ENCODE data around the gene ACLY. TPM values are rescaled to one million over a fixed set of nuclear protein-coding genes. Genes with fewer than 3 reads are reported as not detected.
A peak's percentile ranks its signal among the peaks of the same experiment; 100 is the strongest.

ACLY gene
- total and polyA plus RNA-seq, 2 of the 13 experiments (the other 11 are each of a cell fraction or from before 2014, with no cell fraction given) = 111 to 218 TPM

GRCh38 chr17:41959336-41960095, 40.8 kb upstream of the ACLY start (continued):
- TF ChIP-seq KAT8 (CRISPR knock-in tag; IDR thresholded peaks at IDR 0.05) (no peak; the same call in 1 of the 2 replicates), HMG20B (CRISPR knock-in tag; conservative IDR thresholded peaks at IDR 0.05) (0 out of 2 replicates have a peak, but pooled peaks have one; percentile 43), ZNF205 (CRISPR knock-in tag; IDR thresholded peaks at IDR 0.05) (no peak), HOXA7 (CRISPR knock-in tag; IDR thresholded peaks at IDR 0.05) (no peak), ZKSCAN8 (CRISPR knock-in tag; IDR thresholded peaks at IDR 0.05; ENCODE audit: borderline replicate concordance) (peak; percentile 31; the same call in 1 of the 2 replicates), AHDC1 (CRISPR knock-in tag; IDR thresholded peaks at IDR 0.05; ENCODE audit: borderline replicate concordance) (no peak), NCOR1 (IDR thresholded peaks at IDR 0.05; ENCODE audit: borderline replicate concordance, low read length) (no peak), REL (CRISPR knock-in tag; conservative IDR thresholded peaks at IDR 0.05) (no peak), HDAC2 (CRISPR knock-in tag; IDR thresholded peaks at IDR 0.05) (peak; percentile 22; the same call in 1 of the 2 replicates), HOXA5 (CRISPR knock-in tag; IDR thresholded peaks at IDR 0.05) (peak; percentile 60; the same call in 1 of the 2 replicates), SMARCC2 (IDR thresholded peaks at IDR 0.05) (no peak), EED (CRISPR knock-in tag; IDR thresholded peaks at IDR 0.05) (peak; percentile 90), POLR2AphosphoS2 (IDR thresholded peaks at IDR 0.05; ENCODE audit: low read depth, low read length) (no peak), ZSCAN31 (CRISPR knock-in tag; IDR thresholded peaks at IDR 0.05; ENCODE audit: low read depth) (peak; percentile 82), NFKBIZ (CRISPR knock-in tag; IDR thresholded peaks at IDR 0.05) (peak; percentile 48; the same call in 1 of the 2 replicates), ZNF547 (CRISPR knock-in tag; IDR thresholded peaks at IDR 0.05) (no peak; the same call in 1 of the 2 replicates), ZBTB20 (CRISPR knock-in tag; IDR thresholded peaks at IDR 0.05; ENCODE audit: borderline replicate concordance, low read depth) (peak; percentile 36; the same call in 1 of the 2 replicates), PCBP1 (IDR thresholded peaks at IDR 0.05; ENCODE audit: borderline replicate concordance, low read depth, low read length) (no peak), ZNF879 (CRISPR knock-in tag; IDR thresholded peaks at IDR 0.05) (0 out of 2 replicates have a peak, but pooled peaks have one; percentile 60), ZNF792 (CRISPR knock-in tag; IDR thresholded peaks at IDR 0.05) (peak; percentile 42; the same call in 1 of the 2 replicates), MEIS2 (CRISPR knock-in tag; IDR thresholded peaks at IDR 0.05) (no peak), ZNF292 (CRISPR knock-in tag; IDR thresholded peaks at IDR 0.05; ENCODE audit: borderline replicate concordance, low read depth) (0 out of 2 replicates have a peak, but pooled peaks have one; percentile 70)
- TF ChIP-seq, protein P1, sequence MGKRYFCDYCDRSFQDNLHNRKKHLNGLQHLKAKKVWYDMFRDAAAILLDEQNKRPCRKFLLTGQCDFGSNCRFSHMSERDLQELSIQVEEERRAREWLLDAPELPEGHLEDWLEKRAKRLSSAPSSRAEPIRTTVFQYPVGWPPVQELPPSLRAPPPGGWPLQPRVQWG (CRISPR knock-in tag; IDR thresholded peaks at IDR 0.05; ENCODE audit: borderline replicate concordance, low read depth) = no peak
- TF ChIP-seq, protein P2, sequence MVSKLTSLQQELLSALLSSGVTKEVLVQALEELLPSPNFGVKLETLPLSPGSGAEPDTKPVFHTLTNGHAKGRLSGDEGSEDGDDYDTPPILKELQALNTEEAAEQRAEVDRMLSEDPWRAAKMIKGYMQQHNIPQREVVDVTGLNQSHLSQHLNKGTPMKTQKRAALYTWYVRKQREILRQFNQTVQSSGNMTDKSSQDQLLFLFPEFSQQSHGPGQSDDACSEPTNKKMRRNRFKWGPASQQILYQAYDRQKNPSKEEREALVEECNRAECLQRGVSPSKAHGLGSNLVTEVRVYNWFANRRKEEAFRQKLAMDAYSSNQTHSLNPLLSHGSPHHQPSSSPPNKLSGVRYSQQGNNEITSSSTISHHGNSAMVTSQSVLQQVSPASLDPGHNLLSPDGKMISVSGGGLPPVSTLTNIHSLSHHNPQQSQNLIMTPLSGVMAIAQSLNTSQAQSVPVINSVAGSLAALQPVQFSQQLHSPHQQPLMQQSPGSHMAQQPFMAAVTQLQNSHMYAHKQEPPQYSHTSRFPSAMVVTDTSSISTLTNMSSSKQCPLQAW (CRISPR knock-in tag; IDR thresholded peaks at IDR 0.05) = no peak

All from HepG2 (cell line).